Fibroblast of pulmonary artery (primary cell): ENCODE data around the gene EBNA1BP2.
"Not testable (repeated sequence)": the region's sequence is repeated elsewhere in the genome, so short reads cannot be mapped to it uniquely, and the experiment has no call there.

ENCODE experiments used
- DNase-seq: peaks from one replicate; pipeline ENCODE4 v3.0.0-alpha.2; 2010; ENCODE audit warnings: low read depth
- H3K4me3 ChIP-seq: replicated peaks from 2 replicates; pipeline ENCODE4 v1.5.1; 2011; ENCODE audit warnings: low read depth, mild to moderate bottlenecking, control low read depth, low read length, moderate library complexity
- CTCF ChIP-seq: IDR thresholded peaks from 2 replicates; pipeline ENCODE4 v1.5.1; 2011; ENCODE audit warnings: mild to moderate bottlenecking, control low read depth, low read length, inconsistent platforms; ENCODE audit errors: missing control alignments

The EBNA1BP2 gene

GRCh38 chr1:43149889-43150288, 22.2 kb downstream of the EBNA1BP2 start:
- no peak for TF ChIP-seq CTCF
- DNase-seq = no peak

GRCh38 chr1:43147625-43148327, 24.3 kb downstream of the EBNA1BP2 start:
- peak overlapping the region; percentile 60 for H3K4me3 ChIP-seq
- TF ChIP-seq CTCF = no peak
- DNase-seq = peak; percentile 67

More at GRCh38 chr1:43149889-43150288, 22.2 kb downstream of the EBNA1BP2 start:
- no peak overlapping the region for H3K4me3 ChIP-seq

GRCh38 chr1:43144237-43144636, 27.9 kb downstream of the EBNA1BP2 start:
- no peak overlapping the region for H3K4me3 ChIP-seq
- DNase-seq = peak; percentile 43
- TF ChIP-seq CTCF = no peak

DNA sequence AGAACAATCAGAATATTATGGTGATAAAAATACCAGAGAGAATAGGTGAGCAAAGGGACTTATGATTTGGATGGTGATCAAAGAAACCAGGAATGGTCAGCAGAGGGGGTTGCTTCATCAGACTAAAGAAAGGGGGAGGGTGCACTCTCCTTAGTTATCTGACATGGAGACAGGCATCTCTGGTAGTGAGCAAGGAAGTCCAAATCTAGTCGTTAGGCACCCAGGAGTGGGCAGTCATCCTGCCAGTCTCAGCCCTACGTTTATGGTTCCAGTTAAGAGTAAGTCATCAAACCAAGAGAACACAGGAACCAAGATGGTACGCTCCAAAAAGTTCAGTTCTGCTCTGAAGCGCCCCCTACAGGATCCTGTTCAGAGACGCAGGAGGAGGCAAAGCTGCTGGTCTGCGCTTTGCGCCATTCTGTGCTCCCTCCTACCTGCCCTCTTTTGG, 28.6 kb downstream of the EBNA1BP2 start:
- DNase-seq = no peak
- no peak overlapping the region for H3K4me3 ChIP-seq
- peak; percentile 28 for TF ChIP-seq CTCF

GRCh38 chr1:43140583-43140982, 31.5 kb downstream of the EBNA1BP2 start:
- no peak overlapping the region for H3K4me3 ChIP-seq
- TF ChIP-seq CTCF = no peak
- no peak for DNase-seq

GRCh38 chr1:43140010-43140409, 32.1 kb downstream of the EBNA1BP2 start:
- TF ChIP-seq CTCF = no peak
- DNase-seq = no peak

GRCh38 chr1:43139295-43139694, 32.8 kb downstream of the EBNA1BP2 start:
- not testable (repeated sequence) for DNase-seq, H3K4me3 ChIP-seq

More at GRCh38 chr1:43140010-43140409, 32.1 kb downstream of the EBNA1BP2 start:
- no peak overlapping the region for H3K4me3 ChIP-seq
